Stimulated activated CD4-positive, alpha-beta T cell treated with anti-CD3 and anti-CD28 coated beads, TNF-alpha, amount 100 ng/mL, for 48 hours (primary cell): ENCODE data around the gene KIR2DL1.
"Not testable (repeated sequence)": the region's sequence is repeated elsewhere in the genome, so short reads cannot be mapped to it uniquely, and the experiment has no call there.

ENCODE experiments used
- DNase-seq, 3 donors: peaks; one replicate each; pipeline ENCODE4 v3.0.0-alpha.2; 2020; ENCODE audit warnings: low read depth in 3 of 3

Gene KIR2DL1

GRCh38 chr19:54817670-54818536, 48.3 kb downstream of the KIR2DL1 start:
- no peak for DNase-seq

- not testable (repeated sequence) for DNase-seq
Measured at GRCh38 chr19:54824416-54824815, 54.8 kb downstream of the KIR2DL1 start.

GRCh38 chr19:54825326-54825725, 55.7 kb downstream of the KIR2DL1 start:
- DNase-seq = not testable (repeated sequence)

- not testable (repeated sequence) for DNase-seq
Measured at GRCh38 chr19:54828064-54828463, 58.5 kb downstream of the KIR2DL1 start.

- not testable (repeated sequence) for DNase-seq
Measured at GRCh38 chr19:54832496-54832895, 62.9 kb downstream of the KIR2DL1 start, which contains the start of gene KIR2DS4. KIR2DS4 (plus strand) TSS chr19:54832676.
